Activated naive CD4-positive, alpha-beta T cell treated with anti-CD3 and anti-CD28 coated beads, Interleukin-2, amount 50 U/mL, for 24 hours (primary cell): ENCODE results near the gene CLIC5.
A peak's percentile ranks its signal among the peaks of the same experiment; 100 is the strongest.

ENCODE experiments used
- H3K27ac Mint-ChIP-seq: one replicate; pipeline ENCODE4 v1.8.0; 2021; ENCODE audit warnings: mild to moderate bottlenecking, mixed read lengths
- H3K27me3 Mint-ChIP-seq: one replicate; pipeline ENCODE4 v1.8.0; 2021; ENCODE audit warnings: mixed read lengths
- H3K36me3 Mint-ChIP-seq: one replicate; pipeline ENCODE4 v1.8.0; 2021; ENCODE audit warnings: mixed read lengths
- H3K4me1 Mint-ChIP-seq: one replicate; pipeline ENCODE4 v1.8.0; 2021; ENCODE audit warnings: mixed read lengths
- H3K4me3 Mint-ChIP-seq: one replicate; pipeline ENCODE4 v1.8.0; 2021; ENCODE audit warnings: mild to moderate bottlenecking, mixed read lengths
- H3K9me3 Mint-ChIP-seq: one replicate; pipeline ENCODE4 v1.8.0; 2021; ENCODE audit warnings: mixed read lengths

Gene CLIC5

DNA sequence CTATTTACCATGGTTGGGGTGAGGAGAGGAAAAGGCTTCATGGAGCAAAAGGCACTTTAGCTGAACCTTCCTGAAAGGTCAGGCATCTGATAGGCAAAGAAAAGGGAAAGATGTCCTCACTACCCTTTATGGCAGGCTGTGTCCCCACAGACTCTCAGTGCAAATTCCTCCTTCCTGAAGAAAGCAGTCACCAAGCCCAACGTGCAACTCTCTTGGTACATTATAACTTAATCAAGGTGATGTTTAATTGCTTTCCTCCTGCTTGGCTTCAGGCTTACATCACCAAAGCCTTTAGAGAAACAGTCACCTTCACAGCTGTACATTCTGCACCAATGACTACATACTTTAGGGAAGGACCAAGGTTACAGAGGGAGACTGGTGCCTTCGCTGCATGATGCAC is 2.1 kb upstream of the CLIC5 start:
- Mint-ChIP-seq H3K36me3 (no peaks in the 10 kb centered on the region), H3K4me3 (no peak overlapping the region), H3K27me3 (peaks cover 9% of the 10 kb centered on the region), H3K9me3 (no peaks in the 10 kb centered on the region), H3K27ac (no peak overlapping the region), H3K4me1 (peaks cover 30% of the 10 kb centered on the region)

DNA sequence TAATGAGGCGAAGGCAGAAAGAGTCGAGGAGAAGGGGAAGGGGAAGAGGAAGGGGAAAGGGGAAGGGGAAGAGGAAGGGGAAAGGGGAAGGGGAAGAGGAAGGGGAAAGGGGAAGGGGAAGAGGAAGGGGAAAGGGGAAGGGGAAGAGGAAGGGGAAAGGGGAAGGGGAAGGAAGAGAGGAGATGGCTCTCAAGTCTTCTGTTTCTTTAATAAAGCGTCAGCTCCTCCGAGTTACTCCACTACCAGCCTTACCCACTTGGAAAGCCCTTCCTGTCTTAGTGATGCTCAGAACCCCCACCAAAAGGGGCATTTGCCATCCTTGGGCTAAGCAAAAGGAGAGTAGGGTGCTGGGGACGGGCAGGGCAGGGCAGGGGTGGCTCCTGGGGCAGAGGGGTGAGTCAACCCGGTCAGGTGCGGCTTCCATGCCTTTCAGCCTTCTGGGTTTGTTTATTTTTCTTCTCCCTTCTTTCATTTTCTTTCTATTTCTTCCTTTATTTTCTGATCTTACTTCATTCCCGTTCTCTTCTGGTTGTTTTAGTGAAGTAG is 476 bp upstream of the CLIC5 start:
- H3K27ac Mint-ChIP-seq, result peak overlapping the region; percentile 82

DNA sequence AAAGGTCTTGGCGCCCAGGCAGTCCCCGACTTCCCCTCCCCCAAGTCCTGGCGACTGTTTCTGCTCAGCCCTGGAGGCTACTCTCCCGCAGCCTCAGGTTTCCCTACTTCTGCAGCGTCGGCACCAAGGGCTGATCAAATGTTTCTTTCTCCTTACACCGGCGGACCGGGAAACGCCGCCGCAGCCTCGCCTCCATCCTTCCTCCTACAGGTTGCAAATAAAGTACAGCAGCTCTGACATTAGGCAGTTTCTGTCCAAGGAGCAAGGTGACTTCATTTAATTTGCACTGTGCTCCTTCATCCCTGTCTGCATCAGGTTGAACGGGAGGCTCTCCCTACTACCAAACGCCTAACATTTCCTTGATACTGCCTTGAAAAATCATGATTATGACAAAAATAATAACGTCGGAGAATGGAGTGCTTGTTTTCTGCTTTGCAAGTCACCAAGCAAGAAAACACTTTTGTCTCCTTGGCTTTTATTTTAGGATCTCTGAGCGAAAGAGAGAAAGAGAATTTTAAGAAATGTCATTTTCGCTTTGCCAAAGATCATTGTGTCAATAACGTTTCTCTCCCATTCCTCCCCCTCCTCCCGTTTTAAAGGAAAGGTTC is 1.0 kb downstream of the CLIC5 start:
- Mint-ChIP-seq H3K36me3 (no peaks in the 10 kb centered on the region), H3K9me3 (no peaks in the 10 kb centered on the region), H3K4me1 (peaks cover 59% of the 10 kb centered on the region), H3K4me3 (peak overlapping the region; percentile 91), H3K27ac (no peak overlapping the region), H3K27me3 (peaks cover 9% of the 10 kb centered on the region)

More for the DNA sequence above, 476 bp upstream of the CLIC5 start:
- Mint-ChIP-seq H3K4me3 (peak overlapping the region; percentile 85), H3K9me3 (no peaks in the 10 kb centered on the region), H3K36me3 (no peaks in the 10 kb centered on the region), H3K27me3 (peaks cover 9% of the 10 kb centered on the region), H3K4me1 (peaks cover 46% of the 10 kb centered on the region)

DNA sequence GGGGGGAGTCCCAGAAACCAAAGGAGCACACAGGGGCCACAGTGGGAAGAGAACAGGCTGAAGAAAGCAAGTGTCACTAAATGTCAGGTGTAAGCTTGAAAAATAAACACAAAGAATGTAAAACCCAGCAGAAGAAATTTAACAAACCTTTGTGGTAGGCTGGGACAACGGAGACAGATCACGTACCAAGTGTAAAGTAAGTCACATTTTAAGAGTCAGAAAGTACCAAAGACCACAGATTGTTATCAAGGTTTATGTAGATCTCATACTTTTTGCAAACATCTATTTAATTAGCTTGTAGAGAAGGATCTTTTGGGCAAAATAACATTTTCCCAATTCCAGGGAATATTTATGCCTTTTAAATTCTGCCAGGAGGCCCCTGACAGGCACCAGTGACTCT is 1.6 kb downstream of the CLIC5 start:
- Mint-ChIP-seq H3K27ac (no peak overlapping the region), H3K9me3 (no peaks in the 10 kb centered on the region), H3K4me1 (peaks cover 59% of the 10 kb centered on the region), H3K27me3 (peaks cover 9% of the 10 kb centered on the region), H3K36me3 (no peaks in the 10 kb centered on the region), H3K4me3 (peak overlapping the region; percentile 91)

DNA sequence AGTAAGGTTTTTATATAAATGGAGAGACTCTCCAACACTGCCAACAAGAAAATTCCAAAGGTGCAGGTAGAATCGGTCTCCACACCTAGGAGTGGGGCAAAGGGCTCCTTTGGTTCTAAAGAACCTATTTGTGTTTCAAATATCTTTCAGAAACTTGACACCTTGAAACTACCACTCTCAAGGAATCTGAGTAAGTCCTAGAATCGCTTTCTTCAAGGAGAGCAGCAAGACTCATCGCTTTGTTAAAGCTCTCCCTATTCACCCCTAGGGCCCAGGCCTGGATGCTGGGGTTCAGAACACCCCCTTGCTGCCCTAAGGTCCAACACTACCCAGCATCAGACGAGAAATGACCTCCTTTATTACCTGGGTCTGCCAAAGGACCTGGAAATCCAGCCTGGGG is 2.0 kb downstream of the CLIC5 start:
- Mint-ChIP-seq H3K36me3 (no peaks in the 10 kb centered on the region), H3K4me1 (peaks cover 59% of the 10 kb centered on the region), H3K9me3 (no peaks in the 10 kb centered on the region), H3K4me3 (peak overlapping the region; percentile 91), H3K27me3 (peaks cover 8% of the 10 kb centered on the region), H3K27ac (no peak overlapping the region)

GRCh38 chr6:46012834-46013233 is 2.8 kb downstream of the CLIC5 start:
- peak overlapping the region; percentile 93 for H3K27ac Mint-ChIP-seq
- H3K4me3 Mint-ChIP-seq, result no peak overlapping the region
- H3K4me1 Mint-ChIP-seq, result peaks cover 63% of the 10 kb centered on the region
- no peaks in the 10 kb centered on the region for H3K36me3 Mint-ChIP-seq
- H3K27me3 Mint-ChIP-seq, result peaks cover 5% of the 10 kb centered on the region
- H3K9me3 Mint-ChIP-seq, result no peaks in the 10 kb centered on the region

DNA sequence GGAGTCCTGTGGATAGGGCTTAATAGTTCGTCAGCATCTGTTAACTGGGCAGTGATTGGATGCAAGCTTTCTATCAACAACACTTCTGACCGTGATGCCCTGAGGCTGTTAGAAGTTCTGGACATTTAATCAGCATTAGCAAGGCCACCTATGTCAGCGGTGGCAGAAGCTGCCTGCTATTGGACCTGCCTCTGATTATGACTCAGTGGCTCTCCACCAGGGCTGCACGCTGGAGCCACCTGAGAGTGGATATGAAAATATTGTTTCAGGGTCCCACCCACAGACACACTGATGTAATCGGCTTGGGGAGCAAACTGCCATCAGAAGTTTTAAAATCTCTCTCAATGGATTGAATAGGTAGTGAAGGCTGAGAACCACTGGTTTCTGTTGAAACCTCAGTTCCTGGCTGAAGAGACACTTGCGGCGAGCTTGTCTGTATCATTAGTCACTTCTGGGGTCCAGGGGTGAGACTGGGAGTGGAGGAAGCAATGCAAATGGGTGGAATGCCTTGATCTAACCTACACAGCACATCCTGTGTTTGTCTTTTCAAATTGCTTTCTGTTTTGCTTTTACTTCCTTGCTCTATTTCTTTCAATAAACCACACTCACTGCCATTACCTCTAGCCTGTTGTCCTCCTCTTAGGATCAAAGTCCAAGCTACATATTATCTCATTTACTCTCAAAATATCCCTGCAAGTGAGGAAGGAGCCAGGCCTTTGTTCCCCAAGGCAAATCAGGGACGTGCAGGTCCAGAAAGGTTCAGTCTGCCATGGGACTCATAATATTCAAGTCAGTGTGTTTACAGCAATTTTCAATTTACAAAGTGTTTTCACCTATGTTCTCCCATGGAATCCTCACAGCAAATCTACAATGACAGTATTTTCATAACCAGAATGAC is 4.2 kb downstream of the CLIC5 start:
- Mint-ChIP-seq H3K36me3 (no peaks in the 10 kb centered on the region), H3K27me3 (peaks cover under 1% of the 10 kb centered on the region), H3K27ac (peak overlapping the region; percentile 93), H3K9me3 (no peaks in the 10 kb centered on the region), H3K4me1 (peaks cover 58% of the 10 kb centered on the region), H3K4me3 (peak overlapping the region; percentile 56)

DNA sequence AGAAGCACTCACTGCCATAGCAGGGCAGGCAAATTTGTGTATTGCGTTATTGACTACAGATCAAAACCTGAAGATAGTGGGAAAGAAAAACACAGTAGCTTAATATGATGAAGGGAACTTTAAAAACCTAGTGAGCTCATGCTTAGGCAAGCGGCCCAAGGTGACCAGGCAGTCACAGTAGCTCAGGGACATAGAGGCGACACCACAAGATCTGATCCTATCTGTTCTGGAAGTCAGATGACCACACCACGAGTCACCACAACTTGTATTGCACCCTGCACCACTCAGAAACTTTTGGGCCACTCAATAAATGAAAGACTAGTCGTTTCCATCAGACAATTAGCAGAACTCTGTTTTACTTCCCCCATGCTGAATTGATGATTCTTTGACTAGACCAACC is 4.9 kb downstream of the CLIC5 start:
- Mint-ChIP-seq H3K4me3 (peak overlapping the region; percentile 56), H3K9me3 (no peaks in the 10 kb centered on the region), H3K4me1 (peaks cover 55% of the 10 kb centered on the region), H3K36me3 (no peaks in the 10 kb centered on the region), H3K27ac (peak overlapping the region; percentile 93), H3K27me3 (no peaks in the 10 kb centered on the region)

DNA sequence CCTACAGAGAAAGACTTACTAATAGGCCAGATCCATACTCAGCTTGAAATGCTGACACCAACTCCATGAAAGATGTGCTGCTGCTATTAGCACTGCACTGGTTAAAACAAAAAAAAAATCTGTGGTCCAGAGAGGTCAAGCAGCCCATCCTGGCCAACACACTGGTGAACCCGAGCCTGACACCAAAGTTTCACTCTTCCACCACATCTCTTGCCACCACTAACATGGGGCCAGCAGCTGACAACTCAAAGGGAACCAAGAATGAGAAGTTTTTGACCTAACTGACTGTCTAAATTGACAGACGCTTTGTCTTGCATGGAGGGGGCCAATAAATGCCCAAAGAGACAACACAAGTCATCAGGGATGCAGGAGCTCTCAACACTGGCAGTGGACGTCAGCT is 5.4 kb downstream of the CLIC5 start:
- H3K4me1 Mint-ChIP-seq, result peaks cover 55% of the 10 kb centered on the region
- no peaks in the 10 kb centered on the region for H3K9me3 Mint-ChIP-seq
- H3K27ac Mint-ChIP-seq, result no peak overlapping the region
- H3K36me3 Mint-ChIP-seq, result no peaks in the 10 kb centered on the region
- no peaks in the 10 kb centered on the region for H3K27me3 Mint-ChIP-seq
- peak overlapping the region; percentile 28 for H3K4me3 Mint-ChIP-seq

DNA sequence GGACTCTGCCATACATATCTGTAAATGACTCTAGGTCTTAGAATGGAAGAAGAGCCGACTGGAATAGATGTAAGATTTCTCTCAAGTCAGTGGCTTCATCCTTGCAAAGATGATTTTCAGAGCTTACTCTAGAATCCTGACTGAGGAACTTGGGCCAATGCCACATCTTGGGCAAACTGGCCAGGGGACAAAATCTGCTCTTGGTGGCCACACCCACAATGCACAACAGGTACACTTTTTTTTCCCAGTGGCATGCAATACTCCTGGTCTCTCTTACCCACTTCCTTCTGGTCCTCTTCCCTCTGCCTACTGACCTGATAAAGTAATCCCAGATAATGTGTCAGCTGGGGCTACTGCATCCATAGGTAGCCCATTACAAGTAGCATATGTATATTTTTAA is 13.4 kb downstream of the CLIC5 start:
- peaks cover 3% of the 10 kb centered on the region for H3K36me3 Mint-ChIP-seq
- no peak overlapping the region for H3K4me3 Mint-ChIP-seq
- H3K4me1 Mint-ChIP-seq, result no peaks in the 10 kb centered on the region
- H3K9me3 Mint-ChIP-seq, result no peaks in the 10 kb centered on the region
- no peak overlapping the region for H3K27ac Mint-ChIP-seq
- H3K27me3 Mint-ChIP-seq, result no peaks in the 10 kb centered on the region

GRCh38 chr6:46000905-46001304 is 14.8 kb downstream of the CLIC5 start:
- Mint-ChIP-seq H3K4me3 (no peak overlapping the region), H3K27ac (no peak overlapping the region), H3K4me1 (no peaks in the 10 kb centered on the region), H3K36me3 (peaks cover 3% of the 10 kb centered on the region), H3K27me3 (no peaks in the 10 kb centered on the region), H3K9me3 (no peaks in the 10 kb centered on the region)

DNA sequence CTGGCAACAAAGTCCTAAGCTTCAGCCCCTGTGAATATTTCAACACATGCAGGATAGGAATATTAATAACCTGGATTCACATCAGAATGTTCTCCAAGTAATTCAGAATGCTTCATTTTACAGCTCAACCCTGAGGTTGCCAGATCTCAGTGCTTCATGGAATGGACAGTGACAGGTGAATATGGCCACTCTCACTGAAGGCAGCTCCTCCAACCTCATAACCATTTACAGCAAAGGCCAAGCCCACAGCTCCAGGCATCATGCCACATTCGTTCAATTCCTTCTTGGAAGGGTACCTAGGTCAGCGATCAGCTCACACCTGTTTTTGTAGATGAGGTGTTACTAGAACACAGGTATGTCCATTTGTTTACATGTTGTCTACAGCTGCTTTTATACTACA is 17.1 kb downstream of the CLIC5 start:
- H3K27me3 Mint-ChIP-seq, result no peaks in the 10 kb centered on the region
- H3K36me3 Mint-ChIP-seq, result no peaks in the 10 kb centered on the region
- H3K9me3 Mint-ChIP-seq, result no peaks in the 10 kb centered on the region
- H3K27ac Mint-ChIP-seq, result no peak overlapping the region
- H3K4me3 Mint-ChIP-seq, result no peak overlapping the region
- H3K4me1 Mint-ChIP-seq, result no peaks in the 10 kb centered on the region

- Mint-ChIP-seq H3K27ac (no peak overlapping the region), H3K27me3 (no peaks in the 10 kb centered on the region), H3K36me3 (no peaks in the 10 kb centered on the region), H3K4me3 (no peak overlapping the region), H3K9me3 (no peaks in the 10 kb centered on the region), H3K4me1 (no peaks in the 10 kb centered on the region)
Observed at GRCh38 chr6:45997875-45998506, 17.7 kb downstream of the CLIC5 start.

DNA sequence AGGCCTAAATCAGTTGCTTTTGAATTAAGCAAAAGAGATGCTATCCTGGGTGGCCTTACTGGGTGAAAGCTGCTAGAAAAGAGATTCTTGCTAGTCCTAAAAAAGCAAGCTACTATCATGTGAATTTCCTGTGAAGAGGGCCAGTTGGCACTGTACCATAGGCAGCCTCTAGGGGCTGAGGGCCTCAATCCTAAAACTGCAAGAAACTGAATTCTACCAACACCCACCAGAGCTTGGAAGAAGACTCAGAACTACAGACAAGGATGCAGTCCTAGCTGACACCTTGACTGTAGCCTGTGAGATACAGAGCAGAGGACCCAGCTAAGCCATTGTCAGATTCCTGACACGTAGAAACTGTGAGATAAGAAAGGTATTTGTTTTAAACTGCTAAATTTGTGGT is 24.5 kb downstream of the CLIC5 start:
- Mint-ChIP-seq H3K4me1 (no peaks in the 10 kb centered on the region), H3K9me3 (no peaks in the 10 kb centered on the region), H3K36me3 (peaks cover 1% of the 10 kb centered on the region), H3K27ac (no peak overlapping the region), H3K27me3 (no peaks in the 10 kb centered on the region), H3K4me3 (no peak overlapping the region)

DNA sequence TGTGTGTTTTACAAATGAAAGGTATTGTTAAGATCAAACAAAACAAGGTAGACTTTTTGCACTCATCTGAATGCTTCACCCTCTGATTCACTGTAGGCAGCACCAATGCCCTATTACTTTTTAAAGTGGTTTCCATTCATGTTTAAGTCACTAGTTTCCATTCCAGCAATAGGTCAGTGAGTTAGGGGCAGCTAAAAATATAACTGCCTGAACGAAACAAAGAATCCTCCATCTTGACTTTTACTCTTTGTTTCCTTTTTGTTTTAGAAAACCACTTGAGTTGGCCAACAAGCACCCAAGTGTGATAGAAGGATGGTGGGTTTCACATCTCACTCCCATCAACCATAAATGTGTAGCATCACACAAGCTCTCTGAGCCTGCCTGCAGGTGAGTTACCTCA is 25.5 kb downstream of the CLIC5 start:
- Mint-ChIP-seq H3K27ac (no peak overlapping the region), H3K9me3 (no peaks in the 10 kb centered on the region), H3K4me3 (no peak overlapping the region), H3K4me1 (no peaks in the 10 kb centered on the region), H3K27me3 (no peaks in the 10 kb centered on the region), H3K36me3 (peaks cover 1% of the 10 kb centered on the region)

- no peak overlapping the region for H3K4me3 Mint-ChIP-seq
- no peaks in the 10 kb centered on the region for H3K27me3 Mint-ChIP-seq
- H3K9me3 Mint-ChIP-seq, result no peaks in the 10 kb centered on the region
- H3K36me3 Mint-ChIP-seq, result peaks cover 1% of the 10 kb centered on the region
- no peaks in the 10 kb centered on the region for H3K4me1 Mint-ChIP-seq
- H3K27ac Mint-ChIP-seq, result no peak overlapping the region
Observed at GRCh38 chr6:45988635-45989034, 27.0 kb downstream of the CLIC5 start.
